D341Med (cell line): ENCODE results near the gene SLC7A1.

Experiments
- DNase-seq: peaks from one replicate; pipeline ENCODE4 v3.0.0; 2012; ENCODE audit warnings: low spot score

The SLC7A1 gene

GRCh38 chr13:29487466-29488454 is 107.7 kb downstream of the SLC7A1 start:
- DNase-seq, result no peak

DNA sequence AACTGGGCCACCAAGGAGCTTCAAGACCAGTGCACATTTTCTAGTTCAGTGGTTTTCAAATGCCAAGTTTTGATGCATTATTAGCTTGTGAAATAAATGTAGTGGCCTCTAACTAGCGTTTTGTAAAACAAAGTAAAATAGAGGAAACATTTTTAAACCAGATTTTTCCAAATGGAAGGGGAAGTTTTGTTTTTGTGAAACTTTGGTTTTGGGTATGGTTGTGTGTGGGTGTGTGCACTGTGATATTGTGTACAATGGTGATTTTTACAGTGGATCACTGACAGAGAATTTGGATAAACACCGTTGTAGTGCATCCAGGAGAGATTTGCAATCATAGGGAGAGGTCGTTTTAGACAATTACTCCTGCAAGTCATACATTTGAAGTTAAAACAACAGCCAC is 108.9 kb downstream of the SLC7A1 start:
- DNase-seq, result no peak

DNA sequence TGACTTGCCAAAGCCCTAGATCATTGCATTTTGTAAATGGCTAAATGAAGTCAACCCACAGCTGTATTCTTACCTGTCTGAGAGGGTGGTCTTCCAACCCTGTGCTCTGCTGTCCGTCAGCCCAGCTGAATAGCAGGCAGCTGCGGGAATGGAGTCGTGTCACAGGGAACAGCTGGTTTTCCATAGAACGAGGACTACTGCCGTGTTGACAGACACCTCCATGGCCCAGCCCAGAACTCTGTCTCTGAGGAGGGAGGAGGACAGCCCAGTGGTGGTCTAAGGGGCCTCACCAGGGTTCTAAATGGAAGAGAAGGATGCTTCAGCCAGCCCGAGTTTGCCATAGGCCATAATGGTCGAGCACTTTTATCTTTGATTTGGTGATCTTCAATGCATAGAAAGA is 110.7 kb downstream of the SLC7A1 start:
- DNase-seq, result no peak

DNA sequence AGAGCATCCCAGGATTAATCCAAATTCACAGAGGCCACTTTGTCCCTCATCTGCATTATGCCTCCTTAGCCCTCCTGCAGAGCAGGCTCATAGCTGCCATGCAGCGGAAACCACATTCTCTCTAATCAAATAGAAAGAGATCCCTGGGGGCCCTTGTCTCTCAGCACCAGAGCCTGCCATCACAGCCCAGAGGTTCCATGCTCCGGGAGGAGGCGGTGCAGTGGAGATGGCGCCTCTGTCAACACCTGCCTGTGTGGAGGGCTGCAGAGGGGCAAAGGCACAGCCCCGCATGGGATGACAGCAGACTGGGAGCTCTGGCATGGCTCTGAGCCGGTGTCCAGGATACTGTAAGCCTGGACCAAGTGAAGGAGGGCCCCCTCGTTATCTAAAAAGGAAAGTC is 111.3 kb downstream of the SLC7A1 start:
- no peak for DNase-seq

DNA sequence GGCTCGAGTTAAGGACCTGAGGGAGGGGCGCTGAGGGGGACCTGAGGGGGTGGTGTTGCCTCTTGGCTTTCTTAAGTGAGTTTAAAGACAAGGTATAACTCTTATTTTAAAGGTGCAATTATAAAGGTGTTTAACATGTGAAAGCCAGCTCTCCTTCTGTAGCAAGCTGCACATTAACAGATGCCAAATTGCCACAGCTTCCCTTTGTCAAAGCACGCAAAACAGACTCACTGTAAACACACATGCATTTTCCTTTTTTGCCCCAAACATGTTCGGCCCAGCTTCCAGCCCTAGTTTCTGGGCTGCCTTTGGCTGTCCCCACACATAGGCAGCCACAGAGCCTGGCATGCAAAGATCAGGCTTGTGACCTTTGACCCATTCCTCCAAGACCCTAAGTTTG is 111.9 kb downstream of the SLC7A1 start:
- no peak for DNase-seq

- no peak for DNase-seq
Measured at GRCh38 chr13:29483211-29483610, 112.3 kb downstream of the SLC7A1 start.

- DNase-seq, result no peak
Measured at GRCh38 chr13:29482504-29482903, 113.0 kb downstream of the SLC7A1 start.

DNA sequence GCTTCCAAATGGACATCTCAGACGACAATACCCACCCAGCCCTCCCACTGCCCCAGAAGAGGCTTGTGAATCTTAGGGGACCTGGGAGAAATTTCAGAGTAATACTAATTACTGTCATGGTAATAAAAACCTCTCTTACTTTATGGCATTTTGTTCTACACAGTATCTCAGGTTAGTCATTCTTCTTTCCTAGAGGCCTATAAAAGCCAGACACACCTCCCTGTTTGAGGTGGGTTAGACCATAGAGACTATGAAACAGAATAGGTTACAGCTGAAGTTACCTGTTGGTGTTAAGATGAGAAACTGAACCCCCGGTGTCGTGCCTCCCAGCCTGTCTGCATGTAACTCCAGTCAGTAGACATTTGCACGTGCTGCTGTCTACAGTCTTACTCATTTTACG is 113.9 kb downstream of the SLC7A1 start:
- no peak for DNase-seq

DNA sequence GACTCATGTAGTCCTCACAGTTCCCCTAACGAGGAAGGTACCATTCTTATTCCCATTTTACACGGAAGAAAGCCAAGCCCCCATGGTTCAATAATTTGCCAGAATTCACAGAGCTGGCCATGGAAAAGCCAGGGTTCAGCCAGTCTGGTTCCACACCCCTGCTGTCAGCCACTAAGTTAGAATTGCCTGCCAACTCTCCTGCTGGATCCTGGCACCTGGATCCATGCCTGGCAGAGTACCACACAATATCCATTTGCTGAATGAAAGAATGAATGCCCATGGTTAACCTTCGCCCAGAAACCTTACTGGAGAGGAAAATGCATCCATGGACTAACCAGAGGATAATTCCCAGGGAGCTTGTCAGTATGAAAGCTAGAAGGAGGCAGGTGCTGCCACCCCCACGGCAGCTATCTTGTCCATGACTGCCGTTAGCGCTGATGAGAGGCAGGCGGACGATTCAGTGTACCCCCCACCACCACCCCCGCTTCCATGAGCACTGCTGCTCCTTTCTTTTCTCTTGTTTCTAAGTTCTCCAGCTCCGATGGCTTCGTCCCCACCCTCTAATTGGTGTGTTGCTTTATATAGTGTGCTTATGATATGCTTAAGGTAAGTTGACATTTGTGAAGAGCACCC is 114.5 kb downstream of the SLC7A1 start:
- no peak for DNase-seq

GRCh38 chr13:29479716-29480492 is 115.6 kb downstream of the SLC7A1 start:
- DNase-seq, result no peak

DNA sequence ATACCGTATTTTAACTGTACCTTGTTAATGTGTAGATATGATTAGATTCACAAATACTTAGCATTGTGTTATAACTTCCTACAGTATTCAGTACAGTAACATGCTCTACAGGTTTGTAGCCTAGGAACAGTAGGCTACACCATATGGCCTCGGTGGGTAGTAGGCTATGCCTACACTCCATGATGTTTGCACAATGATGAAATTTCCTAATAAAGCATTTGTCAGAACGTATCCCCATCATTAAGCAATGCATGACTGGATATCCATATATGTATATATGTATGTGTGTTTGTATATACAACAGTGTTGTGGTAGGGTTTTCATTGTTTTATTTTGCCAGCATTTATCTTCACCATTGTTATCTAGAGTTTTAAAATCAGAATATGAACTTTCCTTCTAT is 119.4 kb downstream of the SLC7A1 start:
- DNase-seq, result no peak

- DNase-seq, result no peak
Measured at GRCh38 chr13:29474991-29475390, 120.5 kb downstream of the SLC7A1 start.

GRCh38 chr13:29473166-29473565 is 122.3 kb downstream of the SLC7A1 start:
- DNase-seq, result no peak

DNA sequence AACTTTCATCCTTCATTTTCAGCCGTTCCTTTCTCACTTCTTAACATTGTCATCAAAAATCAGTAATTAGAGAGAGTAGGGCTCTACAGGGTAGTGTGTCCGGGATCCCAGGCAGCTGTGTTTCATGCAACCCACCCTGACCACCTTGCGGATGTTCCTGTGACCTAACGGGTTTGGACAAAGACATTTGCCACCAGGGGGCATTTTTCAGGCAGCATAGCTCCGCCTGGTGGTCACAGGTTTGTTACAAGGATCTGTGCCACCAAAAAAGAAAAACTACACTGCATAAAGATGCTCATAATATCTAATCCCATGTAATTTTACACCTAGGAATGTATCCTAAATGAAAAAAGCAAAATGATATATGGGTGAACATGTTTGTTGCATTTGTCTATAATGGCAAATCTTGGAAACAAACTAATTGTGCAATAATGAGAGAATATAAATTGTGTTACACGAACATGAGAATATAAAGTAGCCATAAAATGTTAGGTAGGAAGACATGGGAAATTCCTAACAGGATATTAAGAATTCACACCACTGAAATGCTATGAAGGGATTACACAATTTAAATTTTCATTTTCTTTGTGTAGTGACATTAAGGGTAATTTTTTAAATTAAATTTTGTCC is 123.0 kb downstream of the SLC7A1 start:
- peak; percentile 71 for DNase-seq

DNA sequence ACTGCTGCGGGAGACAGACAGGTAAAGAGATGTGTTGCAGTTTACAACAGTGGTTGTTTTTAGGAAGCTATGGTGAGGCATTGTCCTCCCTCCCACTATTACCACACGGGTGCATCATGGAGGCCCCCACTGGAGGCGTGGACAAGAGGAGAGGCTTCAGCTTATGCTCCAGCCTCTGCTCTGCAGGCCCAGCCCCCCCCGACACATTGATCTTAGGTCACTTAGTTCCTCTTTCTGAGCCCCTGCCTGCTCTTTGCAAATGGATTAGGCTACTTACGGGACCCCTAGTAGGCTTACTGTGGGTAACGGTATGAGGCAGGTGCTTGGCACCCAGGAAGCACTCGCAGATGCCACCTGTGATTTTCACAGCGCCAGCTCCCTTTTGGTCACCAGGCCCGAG is 123.9 kb downstream of the SLC7A1 start:
- no peak for DNase-seq

DNA sequence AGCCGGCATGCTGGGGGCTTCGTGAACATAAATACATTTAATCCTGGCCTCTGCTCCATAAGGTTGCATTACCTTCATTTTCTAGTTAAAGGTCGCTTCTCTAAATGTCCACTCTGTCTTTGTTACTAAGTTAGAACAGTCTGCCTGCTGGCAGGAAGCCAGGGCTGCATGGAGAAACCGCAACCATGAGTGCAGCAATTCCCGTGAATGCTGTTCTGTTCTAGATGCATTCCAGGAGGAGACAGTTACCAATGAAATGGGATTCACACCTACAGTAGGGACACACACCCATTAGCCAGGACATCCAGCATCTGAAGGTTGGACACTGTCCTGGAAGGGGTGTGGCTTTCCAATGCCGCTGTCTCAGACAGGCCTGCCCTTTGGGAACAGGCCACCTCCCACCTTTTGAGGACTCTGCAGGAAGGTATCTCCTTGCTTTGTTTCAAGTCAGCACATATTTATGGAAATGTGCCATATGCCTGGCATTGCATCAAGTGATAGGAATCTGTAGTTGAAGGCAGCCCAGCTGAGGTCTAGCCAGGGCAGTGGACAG is 129.7 kb downstream of the SLC7A1 start:
- DNase-seq, result no peak

DNA sequence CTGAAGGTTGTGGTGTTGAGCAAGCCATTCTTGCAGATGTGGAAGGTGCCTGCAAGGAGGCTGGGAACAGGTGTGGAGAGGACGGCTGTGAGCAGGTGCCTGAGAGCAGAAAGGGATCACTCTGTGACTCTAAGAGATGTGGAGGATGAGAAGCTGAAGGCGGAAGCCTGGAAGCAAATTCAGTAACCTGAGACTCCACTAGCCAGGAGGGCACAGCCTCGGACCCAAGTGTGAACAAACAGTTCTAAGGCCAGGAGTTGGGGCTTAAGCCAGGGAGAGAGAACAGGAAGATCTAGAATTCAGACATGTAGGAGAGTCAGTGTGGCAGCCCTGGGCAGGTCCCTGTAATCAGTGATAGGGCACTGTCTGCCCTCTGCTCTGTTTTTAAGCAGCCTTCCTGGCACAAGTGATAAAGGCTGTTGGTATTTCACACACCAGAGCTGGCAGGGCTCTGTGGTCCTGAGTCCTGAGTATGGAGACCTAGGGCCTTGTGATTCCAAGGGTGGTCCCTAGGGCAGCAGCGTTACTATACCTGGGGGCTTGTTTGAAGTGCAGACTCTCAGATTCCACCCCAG is 131.3 kb downstream of the SLC7A1 start:
- DNase-seq, result no peak

DNA sequence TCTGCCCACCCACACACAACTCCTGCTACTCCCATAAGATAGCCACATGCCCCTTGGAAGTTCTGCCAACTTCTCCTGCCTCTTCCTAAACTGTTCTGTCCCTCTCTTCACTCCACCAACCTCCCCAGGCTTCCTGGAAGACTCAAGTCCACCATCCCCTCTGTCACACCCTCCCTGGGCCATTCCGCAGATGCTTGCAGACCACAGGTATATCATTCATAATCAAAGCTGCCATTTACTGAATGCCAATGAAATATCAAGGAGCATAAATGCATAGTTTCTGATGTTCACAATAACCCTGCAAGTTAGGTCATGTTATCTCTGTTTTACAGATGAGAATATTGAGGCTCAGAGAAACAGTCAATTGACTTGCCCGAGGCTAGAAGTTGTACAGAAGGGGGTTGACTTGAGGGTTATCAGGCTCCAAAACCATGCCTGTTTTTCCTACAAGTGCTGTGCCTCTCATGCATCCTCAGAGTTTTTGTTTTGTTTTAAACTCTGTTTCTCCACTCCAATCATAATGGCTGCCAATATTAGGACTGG is 135.6 kb downstream of the SLC7A1 start:
- DNase-seq, result no peak
